22Rv1 (cell line): ENCODE measurements around the gene N4BP2L2.

ENCODE experiments used
- H3K27ac ChIP-seq: fragments of 450-650 bp; 2 replicates; pipeline ENCODE4 v1.5.1; 2017
- ZFX ChIP-seq: fragments of 450-650 bp; IDR thresholded peaks from 2 replicates; pipeline ENCODE4 v1.6.1; 2017; ENCODE audit warnings: antibody characterized with exemption, borderline replicate concordance
- TF ChIP-seq, protein P1 (sequence below): fragments of 450-650 bp; IDR thresholded peaks from 2 replicates; pipeline ENCODE4 v1.5.1; 2017; ENCODE audit warnings: mild to moderate bottlenecking

Gene N4BP2L2

DNA sequence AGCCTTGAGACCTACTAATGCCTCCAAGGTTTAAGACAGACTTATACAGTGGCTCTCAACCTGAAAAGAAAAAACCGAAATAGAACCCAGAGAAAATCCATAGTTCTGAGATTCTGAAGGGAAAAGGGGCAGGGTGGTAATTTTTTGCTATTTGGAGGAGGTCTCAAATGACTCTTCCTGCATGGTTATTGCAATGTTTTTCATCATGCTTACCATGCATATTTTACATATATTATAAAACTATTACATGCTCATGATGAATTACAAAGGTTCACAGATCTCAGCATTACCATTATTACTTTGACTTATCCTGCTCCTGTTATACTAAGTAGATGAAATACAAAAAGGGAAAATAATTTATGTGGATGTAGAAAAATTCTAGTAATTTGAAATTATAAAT, 47.6 kb downstream of the N4BP2L2 start:
- no peak for TF ChIP-seq ZFX
- TF ChIP-seq, protein P1, sequence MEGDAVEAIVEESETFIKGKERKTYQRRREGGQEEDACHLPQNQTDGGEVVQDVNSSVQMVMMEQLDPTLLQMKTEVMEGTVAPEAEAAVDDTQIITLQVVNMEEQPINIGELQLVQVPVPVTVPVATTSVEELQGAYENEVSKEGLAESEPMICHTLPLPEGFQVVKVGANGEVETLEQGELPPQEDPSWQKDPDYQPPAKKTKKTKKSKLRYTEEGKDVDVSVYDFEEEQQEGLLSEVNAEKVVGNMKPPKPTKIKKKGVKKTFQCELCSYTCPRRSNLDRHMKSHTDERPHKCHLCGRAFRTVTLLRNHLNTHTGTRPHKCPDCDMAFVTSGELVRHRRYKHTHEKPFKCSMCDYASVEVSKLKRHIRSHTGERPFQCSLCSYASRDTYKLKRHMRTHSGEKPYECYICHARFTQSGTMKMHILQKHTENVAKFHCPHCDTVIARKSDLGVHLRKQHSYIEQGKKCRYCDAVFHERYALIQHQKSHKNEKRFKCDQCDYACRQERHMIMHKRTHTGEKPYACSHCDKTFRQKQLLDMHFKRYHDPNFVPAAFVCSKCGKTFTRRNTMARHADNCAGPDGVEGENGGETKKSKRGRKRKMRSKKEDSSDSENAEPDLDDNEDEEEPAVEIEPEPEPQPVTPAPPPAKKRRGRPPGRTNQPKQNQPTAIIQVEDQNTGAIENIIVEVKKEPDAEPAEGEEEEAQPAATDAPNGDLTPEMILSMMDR = no peak
- no peak overlapping the region for H3K27ac ChIP-seq

- TF ChIP-seq, protein P1 = no peak
- no peak for TF ChIP-seq ZFX
- no peak overlapping the region for H3K27ac ChIP-seq
Observed at GRCh38 chr13:32476892-32477291, 61.7 kb downstream of the N4BP2L2 start.

GRCh38 chr13:32476021-32476731, 62.4 kb downstream of the N4BP2L2 start:
- peak overlapping the region; percentile 44; the same call in 1 of the 2 replicates for H3K27ac ChIP-seq
- no peak for TF ChIP-seq ZFX
- TF ChIP-seq, protein P1 = no peak

DNA sequence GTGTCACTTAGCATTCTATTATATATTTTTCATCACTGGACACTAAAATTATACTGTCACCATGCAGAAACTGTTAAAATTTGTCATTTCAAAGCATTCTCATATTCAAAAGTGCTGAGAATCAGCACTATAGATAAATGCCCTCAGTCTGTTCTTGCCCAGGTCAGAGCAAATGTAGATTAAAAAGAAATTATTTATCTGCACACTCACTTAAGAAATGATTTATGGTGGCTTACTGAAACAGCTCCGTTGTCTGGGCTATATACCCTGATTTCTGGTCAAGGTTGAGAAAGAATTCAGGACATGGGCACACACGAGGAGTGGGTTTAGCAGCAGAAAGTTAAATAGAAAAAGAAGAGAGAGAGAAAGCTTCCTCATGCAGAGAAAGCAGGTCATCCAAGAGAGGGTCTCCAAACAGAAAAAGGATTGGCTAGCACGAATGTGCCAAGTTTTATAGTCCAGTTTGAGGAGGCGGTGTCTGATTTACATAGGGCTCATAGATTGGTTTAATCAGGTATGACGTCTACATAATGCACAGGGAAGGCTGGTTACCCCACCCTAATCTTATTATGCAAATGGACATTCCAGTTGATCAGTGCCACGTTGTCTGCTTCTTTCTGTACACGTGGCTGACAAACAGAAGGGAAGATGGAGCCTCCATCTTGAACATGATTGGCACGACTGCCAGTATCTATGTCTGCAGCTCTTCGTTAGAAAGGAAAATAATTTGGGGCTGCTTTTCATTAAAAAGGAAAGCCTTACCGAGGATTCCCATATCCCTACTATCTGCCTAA, 63.4 kb downstream of the N4BP2L2 start:
- H3K27ac ChIP-seq = peak overlapping the region; percentile 44

DNA sequence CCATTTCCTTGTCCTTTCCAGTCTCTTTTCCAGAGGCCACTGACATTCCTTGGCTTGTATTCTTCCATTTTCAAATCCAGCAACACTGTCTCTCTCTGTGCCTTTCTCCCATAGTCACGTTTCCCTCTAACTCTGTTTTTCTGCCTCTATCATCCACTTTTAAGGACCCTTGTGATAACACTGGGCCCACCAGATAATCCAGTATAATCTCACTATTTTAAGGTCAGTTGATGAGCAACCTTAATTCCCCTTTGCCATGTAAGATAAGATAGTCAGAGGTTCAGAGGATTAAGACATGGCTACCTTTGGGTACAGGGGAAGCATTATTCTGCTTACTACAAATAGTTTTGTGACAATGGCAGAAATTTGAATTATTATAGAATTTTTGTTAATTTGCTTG, 64.9 kb downstream of the N4BP2L2 start:
- TF ChIP-seq, protein P1 = no peak
- TF ChIP-seq ZFX = no peak
- no peak overlapping the region for H3K27ac ChIP-seq

More for the DNA sequence above, 63.4 kb downstream of the N4BP2L2 start:
- TF ChIP-seq, protein P1 = no peak
- no peak for TF ChIP-seq ZFX

- TF ChIP-seq, protein P1 = no peak
- TF ChIP-seq ZFX = no peak
- H3K27ac ChIP-seq = no peak overlapping the region
Observed at GRCh38 chr13:32472194-32472621, 66.4 kb downstream of the N4BP2L2 start.
